ENCODE measurements around the gene OR52J3.
"Not testable (repeated sequence)": the region's sequence is repeated elsewhere in the genome, so short reads cannot be mapped to it uniquely, and the experiment has no call there.

OR52J3 gene

DNA sequence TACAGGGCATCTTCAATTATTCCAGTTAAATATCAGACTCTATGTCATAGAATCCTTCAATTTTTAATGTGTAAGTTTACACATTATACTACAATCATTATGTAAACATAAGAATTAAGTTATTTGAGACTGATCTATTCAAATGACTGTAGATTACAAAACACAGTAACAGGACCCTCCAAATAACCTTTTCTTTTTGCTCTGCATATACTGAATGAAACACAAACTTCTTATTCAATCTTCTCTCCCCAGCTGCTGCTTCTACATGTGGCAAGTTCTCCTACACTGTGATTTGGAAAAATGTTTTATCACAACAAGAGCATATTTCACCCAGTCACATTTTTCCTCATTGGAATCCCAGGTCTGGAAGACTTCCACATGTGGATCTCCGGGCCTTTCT, at the start of gene OR52J3:
Gene OR52J3, plus strand, starts transcription at position 301 of the 400 bp plus-strand sequence. Its CDS starts 0 bp downstream, at position 301.
- DNase-seq (ENCODE audit: low read depth, low spot score): no peak

GRCh38 chr11:5004424-5005274, 41.7 kb upstream of the OR52J3 start:
- DNase-seq (ENCODE audit: low read depth, low spot score): no peak

DNA sequence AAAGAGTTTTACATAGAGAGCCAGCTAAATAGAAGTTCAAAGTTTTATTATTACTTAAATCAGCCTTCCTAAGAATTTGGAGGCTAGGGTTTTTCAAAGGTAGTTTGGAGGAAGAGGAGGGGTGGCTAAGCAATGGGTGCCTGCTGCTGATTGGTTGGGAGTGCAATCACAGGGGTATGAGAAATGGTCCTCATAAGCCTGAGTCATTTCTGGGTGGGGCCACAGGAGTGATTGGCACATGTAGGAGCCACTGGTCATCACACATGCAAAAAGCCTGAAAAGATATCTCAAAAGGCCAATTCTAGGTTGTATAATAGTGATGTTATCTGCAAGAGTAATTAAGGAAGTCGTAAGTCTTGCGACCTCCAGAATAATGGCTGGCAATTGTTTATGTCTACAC, 38.8 kb upstream of the OR52J3 start:
- DNase-seq (ENCODE audit: low read depth, low spot score): no peak

GRCh38 chr11:5011254-5011653, 35.1 kb upstream of the OR52J3 start:
- DNase-seq (ENCODE audit: low read depth, low spot score): no peak

GRCh38 chr11:5013012-5013411, 33.3 kb upstream of the OR52J3 start:
- DNase-seq (ENCODE audit: low read depth, low spot score): no peak

- DNase-seq (ENCODE audit: low read depth, low spot score): no peak
Measured at GRCh38 chr11:5021996-5022395, 24.3 kb upstream of the OR52J3 start.

- DNase-seq (ENCODE audit: low read depth, low spot score): no peak
Measured at GRCh38 chr11:5036669-5037068, 9.7 kb upstream of the OR52J3 start.

- no peak for DNase-seq (ENCODE audit: low read depth, low spot score)
Measured at GRCh38 chr11:5037926-5038325, 8.4 kb upstream of the OR52J3 start.

DNA sequence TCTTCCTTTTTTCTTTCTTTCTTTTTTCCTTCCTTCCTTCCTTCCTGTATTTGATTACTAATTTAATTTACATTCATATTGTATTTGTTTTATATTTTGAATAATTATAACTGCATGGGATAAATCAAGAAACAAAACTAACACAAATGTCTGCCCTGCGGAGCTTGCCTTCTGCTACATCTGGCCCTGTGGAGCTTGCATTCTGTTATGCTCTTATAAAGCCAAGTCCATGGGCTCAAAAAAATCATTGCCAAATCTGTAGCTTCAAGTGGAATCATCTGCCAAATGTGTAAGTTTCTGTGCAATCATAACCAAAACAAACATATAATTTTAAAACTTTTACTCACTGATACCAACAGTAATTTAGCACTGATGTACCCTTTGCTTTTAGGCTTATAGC, 8.0 kb upstream of the OR52J3 start:
- no peak for DNase-seq (ENCODE audit: low read depth, low spot score)

DNA sequence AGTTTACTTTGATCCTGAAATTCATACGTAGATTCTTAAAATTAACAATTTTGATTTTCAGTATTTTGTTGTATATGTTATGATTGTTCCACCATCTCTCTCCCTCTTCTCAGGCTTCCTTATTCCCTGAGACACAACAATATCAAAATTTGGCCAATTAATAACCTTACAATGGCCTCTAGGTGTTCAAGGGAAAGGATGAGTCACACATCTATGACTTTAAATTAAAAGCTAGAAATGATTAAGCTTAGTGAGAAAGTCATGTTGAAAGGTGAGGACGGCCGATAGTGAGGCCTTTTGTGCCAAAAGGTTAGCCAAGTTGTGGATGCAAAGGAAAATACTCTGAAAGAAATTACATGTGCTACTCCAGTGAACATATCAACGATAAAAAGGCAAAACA, 5.5 kb upstream of the OR52J3 start:
- no peak for DNase-seq (ENCODE audit: low read depth, low spot score)

DNA sequence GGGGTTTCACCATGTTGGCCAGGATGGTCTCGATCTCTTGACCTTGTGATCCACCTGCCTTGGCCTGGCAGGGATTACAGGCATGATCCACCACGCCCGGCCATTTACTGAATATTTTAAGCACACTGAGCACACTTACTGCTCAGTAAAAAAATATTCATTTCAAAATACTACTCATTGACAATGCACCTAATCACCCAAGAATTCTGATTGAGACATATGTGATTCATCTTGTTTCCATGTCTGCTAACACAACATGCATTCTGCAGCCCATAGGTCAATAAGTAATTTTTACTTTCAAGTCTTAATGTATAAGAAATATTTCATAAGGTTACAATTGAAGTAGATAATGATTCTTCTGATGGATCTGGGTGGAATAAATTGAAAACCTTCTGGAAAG, 4.2 kb upstream of the OR52J3 start:
- no peak for DNase-seq (ENCODE audit: low read depth, low spot score)

DNA sequence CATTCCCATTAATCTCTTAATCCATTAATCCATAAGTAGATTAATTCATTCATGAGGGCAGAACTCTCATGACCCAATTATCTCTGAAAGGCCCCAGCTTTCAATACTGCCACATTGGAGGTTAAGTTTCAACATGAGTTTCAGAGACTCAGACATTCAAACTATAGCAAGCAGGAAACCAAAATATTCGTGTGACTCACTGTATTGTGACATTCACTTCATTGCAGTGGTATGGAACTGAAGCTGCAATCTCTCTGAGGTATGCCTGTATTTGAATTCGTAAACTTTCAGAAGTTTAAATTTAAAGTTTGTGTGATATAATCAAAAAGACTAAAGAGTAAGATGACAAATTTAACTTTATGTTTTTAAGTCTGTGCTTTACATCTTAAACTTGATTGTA, 2.9 kb upstream of the OR52J3 start:
- no peak for DNase-seq (ENCODE audit: low read depth, low spot score)

GRCh38 chr11:5046754-5047330, 516 bp downstream of the OR52J3 start:
- DNase-seq (ENCODE audit: low read depth, low spot score): no peak

DNA sequence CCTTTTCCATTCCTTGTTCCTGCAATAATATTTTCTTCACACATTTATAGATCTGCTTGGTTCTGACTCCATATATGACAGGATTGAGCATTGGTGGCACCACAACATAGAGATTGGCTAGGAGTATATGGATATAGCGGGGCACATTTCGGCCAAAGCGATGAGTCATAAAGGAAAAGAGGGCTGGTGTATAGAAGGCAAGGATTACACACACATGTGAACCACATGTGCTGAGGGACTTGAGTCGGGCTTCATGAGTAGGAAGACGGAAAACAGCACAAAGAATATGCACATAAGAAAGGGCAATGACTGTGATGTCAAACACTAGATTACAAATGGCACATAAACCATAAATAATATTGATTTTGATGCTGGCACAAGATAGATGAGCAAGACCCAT, 12.4 kb downstream of the OR52J3 start:
- DNase-seq (ENCODE audit: low read depth, low spot score): not testable (repeated sequence)

DNA sequence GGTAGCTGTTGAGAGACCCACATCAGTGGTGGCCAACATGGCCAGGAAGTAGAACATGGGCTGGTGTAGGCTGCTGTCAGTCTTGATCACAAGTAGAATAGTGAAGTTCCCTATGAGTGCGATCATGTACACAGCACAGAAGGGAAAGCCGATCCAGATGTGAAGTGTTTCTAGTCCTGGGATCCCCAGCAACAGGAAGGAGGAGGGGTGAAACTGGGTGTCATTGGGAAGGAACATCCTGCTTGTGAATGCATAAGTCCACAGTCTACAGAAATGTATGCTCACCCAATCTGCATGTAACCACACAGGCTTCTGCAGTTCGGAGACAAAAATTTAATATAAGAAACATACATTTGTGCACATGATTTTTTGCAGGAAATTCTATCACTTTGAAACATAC, 13.1 kb downstream of the OR52J3 start, which contains the start of gene OR52E2:
Gene OR52E2, minus strand, starts transcription at position 237 of the 400 bp plus-strand sequence. Its CDS starts 0 bp downstream, at position 237.
- no peak for DNase-seq (ENCODE audit: low read depth, low spot score)

DNA sequence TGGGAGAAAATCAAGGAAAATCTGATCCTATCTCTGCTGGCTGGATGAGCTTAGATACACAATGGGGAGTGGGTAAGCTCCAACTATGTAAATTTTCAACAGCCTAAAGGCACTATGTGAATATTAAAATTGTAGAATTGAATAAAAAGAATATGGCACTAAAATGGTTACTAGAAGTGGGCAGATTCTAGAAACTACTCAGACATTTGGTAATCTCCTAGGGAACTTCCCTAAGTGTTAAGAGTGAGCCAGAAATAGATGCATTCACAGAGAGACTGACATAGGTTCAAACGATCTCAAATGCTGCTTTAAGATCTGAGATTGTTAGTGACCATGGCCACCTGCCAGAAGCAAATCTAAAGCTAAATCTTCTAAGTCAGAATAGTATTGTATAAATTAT, 18.7 kb downstream of the OR52J3 start:
- DNase-seq (ENCODE audit: low read depth, low spot score): no peak

DNA sequence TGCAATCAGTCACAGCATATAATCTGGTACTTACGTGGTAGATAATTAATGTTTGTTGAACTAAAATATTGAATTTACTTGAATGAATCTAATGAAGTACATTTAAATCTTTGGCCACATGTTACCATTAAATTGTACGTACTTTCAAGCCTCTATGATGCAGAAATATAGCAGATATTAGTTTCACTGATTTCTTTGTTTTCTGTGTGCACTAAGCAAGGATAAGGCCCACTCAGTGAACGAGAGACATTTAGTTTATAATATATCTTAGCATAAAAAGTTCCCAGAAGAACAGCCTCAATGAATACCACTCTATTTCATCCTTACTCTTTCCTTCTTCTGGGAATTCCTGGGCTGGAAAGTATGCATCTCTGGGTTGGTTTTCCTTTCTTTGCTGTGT, 22.9 kb downstream of the OR52J3 start, which contains the start of gene OR52E1:
Gene OR52E1, plus strand, starts transcription at position 301 of the 400 bp plus-strand sequence.
- DNase-seq (ENCODE audit: low read depth, low spot score): no peak

DNA sequence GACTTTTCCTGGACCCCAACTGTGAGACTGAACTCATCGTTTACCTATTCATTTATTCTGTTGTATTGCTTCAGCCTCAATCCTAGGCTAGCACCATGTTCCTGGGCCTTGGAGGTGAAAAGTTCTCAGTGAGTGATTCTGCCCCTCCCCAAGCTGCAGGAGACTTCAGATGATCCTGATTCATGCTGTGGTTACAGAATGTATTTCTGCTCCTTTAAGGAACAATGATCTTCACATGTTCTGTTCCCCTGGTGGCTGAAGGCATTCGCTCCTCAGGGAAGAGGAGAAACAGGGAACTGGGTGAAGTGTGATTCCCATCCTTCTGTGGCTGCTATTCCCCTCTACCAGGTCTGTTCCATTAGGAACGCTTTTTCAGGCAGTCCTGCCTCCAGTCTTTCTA, 25.5 kb downstream of the OR52J3 start:
- DNase-seq (ENCODE audit: low read depth, low spot score): no peak

GRCh38 chr11:5081405-5081804, 35.1 kb downstream of the OR52J3 start:
- DNase-seq (ENCODE audit: low read depth, low spot score): no peak

- no peak for DNase-seq (ENCODE audit: low read depth, low spot score)
Measured at GRCh38 chr11:5083602-5084001, 37.3 kb downstream of the OR52J3 start.

DNA sequence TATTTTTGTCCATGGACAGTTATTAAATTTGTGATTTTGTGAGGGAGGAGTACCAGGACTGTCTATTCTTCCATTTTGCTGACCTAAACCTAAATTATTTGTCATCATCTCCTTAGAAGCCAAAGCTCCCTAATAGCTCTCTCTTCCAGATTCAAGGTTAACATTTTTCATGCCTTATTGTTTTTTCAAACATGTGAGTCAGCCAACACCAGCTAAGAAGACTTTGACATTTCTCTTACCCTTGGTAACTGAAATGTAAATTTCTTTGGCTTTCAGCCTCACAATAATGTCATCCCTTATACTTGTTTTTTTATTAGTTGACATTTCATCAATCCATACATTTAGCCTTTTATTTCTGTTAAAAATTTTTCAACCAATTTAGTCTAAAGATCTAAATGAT, 42.2 kb downstream of the OR52J3 start:
- no peak for DNase-seq (ENCODE audit: low read depth, low spot score)

- no peak for DNase-seq (ENCODE audit: low read depth, low spot score)
Measured at GRCh38 chr11:5090668-5091067, 44.3 kb downstream of the OR52J3 start.

Data from activated CD4-positive, CD25-positive, alpha-beta regulatory T cell treated with anti-CD3 and anti-CD28 coated beads, Interleukin-2, amount 50 U/mL, for 16 hours (primary cell).